ENCODE results near the gene CRYAA. TPM values are rescaled to one million over a fixed set of nuclear protein-coding genes. Genes with fewer than 3 reads are reported as not detected.
"Not testable (repeated sequence)": the region's sequence is repeated elsewhere in the genome, so short reads cannot be mapped to it uniquely, and the experiment has no call there.

Gene CRYAA
- total and polyA plus RNA-seq, 2 donors (not counting 3 experiments of a cell fraction or from before 2014, with no cell fraction given) = not detected

- H3K9me1 ChIP-seq (replicated peaks; ENCODE audit: control insufficient read depth, extremely low read depth, insufficient read depth, low read length); H3K27me3 ChIP-seq (ENCODE audit: control insufficient read depth in 2 of 2, insufficient read depth in 2 of 2, low read length in 2 of 2); H3K9ac ChIP-seq (replicated peaks; ENCODE audit: extremely low read depth, insufficient read depth, low read length); DNase-seq (ENCODE audit: low read depth, low spot score); H3K9me3 ChIP-seq (replicated peaks; ENCODE audit: control insufficient read depth, insufficient read depth, low read length); H4K20me1 ChIP-seq (replicated peaks; ENCODE audit: control insufficient read depth, extremely low read depth, insufficient read depth, low read length); H3K4me3 ChIP-seq (replicated peaks in 1 of 3; ENCODE audit: insufficient read depth in 1 of 3, low read depth in 1 of 3, low read length in 3 of 3); POLR2A ChIA-PET; H3K36me3 ChIP-seq (ENCODE audit: control insufficient read depth in 2 of 2, extremely low read depth in 1 of 2, insufficient read depth in 2 of 2, low read length in 2 of 2); dilution Hi-C loops (cut with MboI; ENCODE audit: extremely low pct_ligation_motif_present, low sequenced_read_pairs); CTCF ChIA-PET; H3K4me1 ChIP-seq (ENCODE audit: control insufficient read depth, extremely low read depth, insufficient read depth, low read length); BruUV-seq (replicated peaks); H3K4me2 ChIP-seq (ENCODE audit: insufficient read depth, low read length); H3K79me2 ChIP-seq (ENCODE audit: control insufficient read depth, insufficient read depth, low read length); H2AFZ ChIP-seq (ENCODE audit: low read depth, low read length); H3K27ac ChIP-seq (ENCODE audit: insufficient read depth, low read depth, low read length); intact Hi-C loops (cut with micrococcal nuclease); FAIRE-seq: not testable (repeated sequence)
Measured at GRCh38 chr21:43153601-43154000, 15.2 kb upstream of the CRYAA start.

GRCh38 chr21:43159279-43160175 is 9.3 kb upstream of the CRYAA start:
- H3K36me3 ChIP-seq (ENCODE audit: control insufficient read depth in 2 of 2, extremely low read depth in 1 of 2, insufficient read depth in 2 of 2, low read length in 2 of 2); H3K79me2 ChIP-seq (ENCODE audit: control insufficient read depth, insufficient read depth, low read length); H3K9me3 ChIP-seq (replicated peaks; ENCODE audit: control insufficient read depth, insufficient read depth, low read length); H3K4me2 ChIP-seq (ENCODE audit: insufficient read depth, low read length); H3K9ac ChIP-seq (replicated peaks; ENCODE audit: extremely low read depth, insufficient read depth, low read length); FAIRE-seq; H3K27me3 ChIP-seq (ENCODE audit: control insufficient read depth in 2 of 2, insufficient read depth in 2 of 2, low read length in 2 of 2); POLR2A ChIA-PET; intact Hi-C loops (cut with micrococcal nuclease); H4K20me1 ChIP-seq (replicated peaks; ENCODE audit: control insufficient read depth, extremely low read depth, insufficient read depth, low read length); H2AFZ ChIP-seq (ENCODE audit: low read depth, low read length); BruUV-seq (replicated peaks); H3K4me3 ChIP-seq (replicated peaks in 1 of 3; ENCODE audit: insufficient read depth in 1 of 3, low read depth in 1 of 3, low read length in 3 of 3); CTCF ChIA-PET; H3K9me1 ChIP-seq (replicated peaks; ENCODE audit: control insufficient read depth, extremely low read depth, insufficient read depth, low read length); DNase-seq (ENCODE audit: low read depth, low spot score); dilution Hi-C loops (cut with MboI; ENCODE audit: extremely low pct_ligation_motif_present, low sequenced_read_pairs); H3K4me1 ChIP-seq (ENCODE audit: control insufficient read depth, extremely low read depth, insufficient read depth, low read length); H3K27ac ChIP-seq (ENCODE audit: insufficient read depth, low read depth, low read length): not testable (repeated sequence)

- FAIRE-seq; intact Hi-C loops (cut with micrococcal nuclease); dilution Hi-C loops (cut with MboI; ENCODE audit: extremely low pct_ligation_motif_present, low sequenced_read_pairs): not testable (repeated sequence)
Measured at GRCh38 chr21:43161826-43162707, 6.7 kb upstream of the CRYAA start.

GRCh38 chr21:43162708-43163205 is 6.1 kb upstream of the CRYAA start:
- not testable (repeated sequence) for H2AFZ ChIP-seq (ENCODE audit: low read depth, low read length)
- FAIRE-seq = peak; percentile 96

More at GRCh38 chr21:43161826-43162707, 6.7 kb upstream of the CRYAA start:
- POLR2A ChIA-PET; H3K27ac ChIP-seq (ENCODE audit: insufficient read depth, low read depth, low read length); H4K20me1 ChIP-seq (replicated peaks; ENCODE audit: control insufficient read depth, extremely low read depth, insufficient read depth, low read length); H3K27me3 ChIP-seq (ENCODE audit: control insufficient read depth in 2 of 2, insufficient read depth in 2 of 2, low read length in 2 of 2); H3K36me3 ChIP-seq (ENCODE audit: control insufficient read depth in 2 of 2, extremely low read depth in 1 of 2, insufficient read depth in 2 of 2, low read length in 2 of 2); H3K4me3 ChIP-seq (replicated peaks in 1 of 3; ENCODE audit: insufficient read depth in 1 of 3, low read depth in 1 of 3, low read length in 3 of 3); H3K9me1 ChIP-seq (replicated peaks; ENCODE audit: control insufficient read depth, extremely low read depth, insufficient read depth, low read length); H2AFZ ChIP-seq (ENCODE audit: low read depth, low read length); BruUV-seq (replicated peaks); H3K9ac ChIP-seq (replicated peaks; ENCODE audit: extremely low read depth, insufficient read depth, low read length); H3K4me2 ChIP-seq (ENCODE audit: insufficient read depth, low read length); H3K79me2 ChIP-seq (ENCODE audit: control insufficient read depth, insufficient read depth, low read length); H3K9me3 ChIP-seq (replicated peaks; ENCODE audit: control insufficient read depth, insufficient read depth, low read length); CTCF ChIA-PET; H3K4me1 ChIP-seq (ENCODE audit: control insufficient read depth, extremely low read depth, insufficient read depth, low read length); DNase-seq (ENCODE audit: low read depth, low spot score): not testable (repeated sequence)

More at GRCh38 chr21:43162708-43163205, 6.1 kb upstream of the CRYAA start:
- BruUV-seq (replicated peaks); DNase-seq (ENCODE audit: low read depth, low spot score); H3K4me1 ChIP-seq (ENCODE audit: control insufficient read depth, extremely low read depth, insufficient read depth, low read length); POLR2A ChIA-PET; H3K4me2 ChIP-seq (ENCODE audit: insufficient read depth, low read length); dilution Hi-C loops (cut with MboI; ENCODE audit: extremely low pct_ligation_motif_present, low sequenced_read_pairs); H3K36me3 ChIP-seq (ENCODE audit: control insufficient read depth in 2 of 2, extremely low read depth in 1 of 2, insufficient read depth in 2 of 2, low read length in 2 of 2); H3K27ac ChIP-seq (ENCODE audit: insufficient read depth, low read depth, low read length); CTCF ChIA-PET; H3K4me3 ChIP-seq (replicated peaks in 1 of 3; ENCODE audit: insufficient read depth in 1 of 3, low read depth in 1 of 3, low read length in 3 of 3); H3K9me1 ChIP-seq (replicated peaks; ENCODE audit: control insufficient read depth, extremely low read depth, insufficient read depth, low read length); H3K9me3 ChIP-seq (replicated peaks; ENCODE audit: control insufficient read depth, insufficient read depth, low read length); H4K20me1 ChIP-seq (replicated peaks; ENCODE audit: control insufficient read depth, extremely low read depth, insufficient read depth, low read length); H3K9ac ChIP-seq (replicated peaks; ENCODE audit: extremely low read depth, insufficient read depth, low read length); H3K27me3 ChIP-seq (ENCODE audit: control insufficient read depth in 2 of 2, insufficient read depth in 2 of 2, low read length in 2 of 2); H3K79me2 ChIP-seq (ENCODE audit: control insufficient read depth, insufficient read depth, low read length); intact Hi-C loops (cut with micrococcal nuclease): not testable (repeated sequence)

Measured in endothelial cell of umbilical vein (primary cell).